Lower leg skin (tissue), 4 donors: Measurements from ENCODE around the gene ZYG11A. TPM values are rescaled to one million over a fixed set of nuclear protein-coding genes. Genes with fewer than 3 reads are reported as not detected.

Source experiments
- DNase-seq, 2 donors: peaks; one replicate each; pipeline ENCODE4 v3.0.0-alpha.2; 2019; ENCODE audit warnings: low spot score in 2 of 2
- H3K4me3 ChIP-seq: fragments of 200-600 bp; sonication (generic); 2 replicates; pipeline ENCODE4 v1.5.1; 2017; ENCODE audit warnings: mild to moderate bottlenecking, low read depth; ENCODE audit not compliant: poor library complexity, severe bottlenecking
- POLR2A ChIP-seq, 2 donors: fragments of 450-650 bp; IDR thresholded peaks; one replicate each; pipeline ENCODE4 v1.6.1; 2016 to 2017; ENCODE audit warnings: antibody characterized with exemption in 2 of 2, mild to moderate bottlenecking in 1 of 2, moderate library complexity in 1 of 2
- WGBS, 2 donors: methylation state at CpG; one replicate each; pipeline ENCODE4 v1.1.5; 2018; 5-methylcytosine and 5-hydroxymethylcytosine counted together
- intact Hi-C: fragments of 100-400 bp; cut with DNase I; formaldehyde crosslinking; loops from one replicate; pipeline ENCODE4 v1.15.0; 2023; ENCODE audit warnings: low total_unique reads
- microRNA counts, 2 donors: library from miRNA; unstranded; fragments of <30 nt; microRNA quantifications; one replicate each; lab custom pipeline; 2016
- microRNA-seq, 2 donors: library from miRNA; unstranded; fragments of <30 nt; microRNA quantifications; one replicate each; pipeline ENCODE4, GENCODE V29; 2016; ENCODE audit warnings: borderline replicate concordance in 2 of 2, borderline number of aligned reads in 1 of 2
- total RNA-seq, 4 donors: library from RNA; depleted of rRNA; stranded (reverse); fragments of >200 nt; gene quantifications; one replicate each; pipeline ENCODE4 v1.1.0, GENCODE V29; 2016
- TF ChIP-seq, protein P1 (sequence below), 3 donors: fragments of 450-650 bp; IDR thresholded peaks; one replicate each; pipeline ENCODE4 v1.5.1; 2016; ENCODE audit warnings: antibody characterized with exemption in 3 of 3, mild to moderate bottlenecking in 3 of 3, moderate library complexity in 2 of 3

ZYG11A gene
- total RNA-seq, 4 donors from 2014 or later: 0.03 to 0.25 (median 0.12) TPM

DNA sequence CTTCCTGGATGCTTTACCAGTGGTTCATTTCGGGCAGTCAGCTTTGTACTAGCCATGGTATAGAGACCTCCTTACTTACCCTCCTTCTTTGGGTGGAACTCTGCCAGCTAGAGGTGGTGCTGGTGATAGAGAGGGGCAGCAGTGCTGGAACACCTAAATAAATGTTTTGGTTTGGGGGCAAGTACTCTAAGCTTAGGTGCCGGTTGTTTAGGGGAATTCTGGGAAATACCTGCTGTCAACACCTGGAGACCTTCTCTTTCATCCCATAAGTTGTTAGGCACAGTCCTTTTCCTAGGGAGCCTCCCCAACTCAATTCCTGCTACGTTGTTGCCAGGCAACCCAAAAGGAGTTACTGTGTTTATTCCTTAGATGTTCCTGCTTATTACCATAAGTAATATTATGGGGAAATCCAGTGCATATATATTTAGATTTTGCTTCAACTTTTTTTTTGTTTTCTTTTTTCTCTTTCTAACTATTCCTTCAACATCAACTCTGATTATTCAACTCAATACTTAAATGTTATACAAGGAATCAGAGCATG is 101.4 kb downstream of the ZYG11A start:
- DNase-seq: no peak
- intact Hi-C loops: no loop called here
- no peak overlapping the region for H3K4me3 ChIP-seq
- 62% methylated on average over 3 of the region's 3 CpGs for WGBS, 2 donors
- TF ChIP-seq, protein P1, sequence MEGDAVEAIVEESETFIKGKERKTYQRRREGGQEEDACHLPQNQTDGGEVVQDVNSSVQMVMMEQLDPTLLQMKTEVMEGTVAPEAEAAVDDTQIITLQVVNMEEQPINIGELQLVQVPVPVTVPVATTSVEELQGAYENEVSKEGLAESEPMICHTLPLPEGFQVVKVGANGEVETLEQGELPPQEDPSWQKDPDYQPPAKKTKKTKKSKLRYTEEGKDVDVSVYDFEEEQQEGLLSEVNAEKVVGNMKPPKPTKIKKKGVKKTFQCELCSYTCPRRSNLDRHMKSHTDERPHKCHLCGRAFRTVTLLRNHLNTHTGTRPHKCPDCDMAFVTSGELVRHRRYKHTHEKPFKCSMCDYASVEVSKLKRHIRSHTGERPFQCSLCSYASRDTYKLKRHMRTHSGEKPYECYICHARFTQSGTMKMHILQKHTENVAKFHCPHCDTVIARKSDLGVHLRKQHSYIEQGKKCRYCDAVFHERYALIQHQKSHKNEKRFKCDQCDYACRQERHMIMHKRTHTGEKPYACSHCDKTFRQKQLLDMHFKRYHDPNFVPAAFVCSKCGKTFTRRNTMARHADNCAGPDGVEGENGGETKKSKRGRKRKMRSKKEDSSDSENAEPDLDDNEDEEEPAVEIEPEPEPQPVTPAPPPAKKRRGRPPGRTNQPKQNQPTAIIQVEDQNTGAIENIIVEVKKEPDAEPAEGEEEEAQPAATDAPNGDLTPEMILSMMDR (IDR thresholded peaks at IDR 0.05): no peak
- TF ChIP-seq POLR2A (IDR thresholded peaks at IDR 0.05): no peak

DNA sequence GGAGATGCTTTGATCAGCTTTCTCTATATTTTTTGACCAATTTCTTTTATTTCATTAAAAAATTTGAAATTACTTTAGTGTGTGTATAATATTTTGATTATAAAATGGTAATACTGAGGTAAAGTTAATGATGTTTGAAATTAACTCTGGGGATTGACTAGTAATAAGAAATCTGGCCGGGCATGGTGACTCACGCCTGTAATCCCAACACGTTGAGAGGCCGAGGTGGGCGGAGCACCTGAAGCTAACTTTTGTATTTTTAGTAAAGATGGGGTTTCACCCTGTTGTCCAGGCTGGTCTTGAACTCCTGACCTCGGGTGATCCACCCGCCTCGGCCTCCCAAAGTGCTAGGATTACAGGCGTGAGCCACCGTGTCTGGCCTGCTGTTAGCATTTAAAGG is 102.0 kb downstream of the ZYG11A start:
- intact Hi-C loops: no loop called here
- no peak overlapping the region for H3K4me3 ChIP-seq
- WGBS, 2 donors: 75 to 78% methylated on average over 10 of the region's 10 CpGs
- TF ChIP-seq POLR2A (IDR thresholded peaks at IDR 0.05): no peak
- TF ChIP-seq, protein P1 (IDR thresholded peaks at IDR 0.05): no peak
- no peak for DNase-seq

MicroRNAs encoded within 50 kb of the gene (microRNA counts, 767-probe panel; counts per million panel counts)
- microRNA hsa-miR-1273f (lab: Ali Mortazavi, UCI) (0 to 358 counts per million in 2 donors), microRNA hsa-miR-1273g-5p (lab: Ali Mortazavi, UCI) (0 to 358 counts per million in 2 donors)

Small RNAs within 50 kb of the gene (microRNA-seq; reads per million reads assigned to microRNA genes)
- 0 reads per million in 2 donors for gene MIR1273F
- gene MIR1273G: 0 reads per million in 2 donors
- gene MIR5095: 0 reads per million in 2 donors

Other genes starting within 250 kb of the ZYG11A start
- gene GPX7, start 240.4 kb upstream of the ZYG11A start, total RNA-seq: 1 to 10 TPM; 4.8 to 9.1 (median 9.0) TPM
- gene SHISAL2A, start 209.6 kb upstream of the ZYG11A start, total RNA-seq: not detected
- 10 to 100 TPM in 2 of 4 donors, 1 to 10 TPM in 2; 7.2 to 17.5 (median 8.9) TPM for gene COA7, start 144.4 kb upstream of the ZYG11A start, total RNA-seq
- 10 to 100 TPM; 24.1 to 29.9 (median 25.2) TPM for gene ZYG11B, start 116.3 kb upstream of the ZYG11A start, total RNA-seq
- gene ECHDC2, start 79.0 kb downstream of the ZYG11A start, total RNA-seq: 100 to 1,000 TPM in 1 of 4 donors, 10 to 100 TPM in 3; 68.1 to 129 (median 79.0) TPM
- 100 to 1,000 TPM in 2 of 4 donors, 10 to 100 TPM in 2; 79.4 to 124 (median 106) TPM for gene SCP2, start 84.5 kb downstream of the ZYG11A start, total RNA-seq
- 10 to 100 TPM; 11.3 to 58.8 (median 14.4) TPM for gene PODN, start 219.5 kb downstream of the ZYG11A start, total RNA-seq